HT-29 (cell line): ENCODE data around the gene RYR3. TPM values are rescaled to one million over a fixed set of nuclear protein-coding genes. Genes with fewer than 3 reads are reported as not detected.

Experiments
- DNase-seq: peaks from one replicate; pipeline ENCODE4 v3.0.0-alpha.2; 2015; ENCODE audit warnings: low spot score
- total RNA-seq: library from RNA; depleted of rRNA; stranded (reverse); fragments of >200 nt; shearing (Covaris generic); gene quantifications from 2 replicates; pipeline ENCODE4 v1.2.3, GENCODE V29; 2014

Gene RYR3
- total RNA-seq, 1 experiment from 2014 or later = not detected

DNA sequence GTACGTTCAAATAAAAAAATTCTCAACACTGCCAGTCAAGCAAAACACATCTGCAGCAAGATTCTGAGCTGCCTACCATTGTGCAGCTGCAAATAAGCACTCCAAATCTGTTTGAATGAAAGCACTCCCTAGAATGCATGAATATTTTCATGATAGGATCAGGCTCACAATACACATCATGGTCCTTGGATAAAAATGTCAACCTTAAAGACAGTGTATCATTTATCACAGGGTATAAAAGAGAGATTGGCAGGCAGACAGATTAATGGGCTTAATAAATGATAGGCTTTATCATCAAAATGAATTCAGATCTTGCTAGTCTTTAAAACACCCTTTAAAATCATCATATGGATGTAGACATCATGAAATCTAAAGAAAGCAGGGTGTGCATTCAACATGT lies 9.2 kb downstream of the RYR3 start:
- no peak for DNase-seq

GRCh38 chr15:33322091-33322490 lies 11.3 kb downstream of the RYR3 start:
- DNase-seq = no peak

- no peak for DNase-seq
These were observed 13.8 kb downstream of the RYR3 start for GRCh38 chr15:33324609-33325008.

GRCh38 chr15:33326908-33327307 lies 16.1 kb downstream of the RYR3 start:
- DNase-seq = no peak

- DNase-seq = no peak
These were observed 17.3 kb downstream of the RYR3 start for GRCh38 chr15:33328106-33328505.

- no peak for DNase-seq
These were observed 18.7 kb downstream of the RYR3 start for GRCh38 chr15:33329457-33329856.

- no peak for DNase-seq
These were observed 20.2 kb downstream of the RYR3 start for GRCh38 chr15:33330931-33331330.

- DNase-seq = no peak
These were observed 31.2 kb downstream of the RYR3 start for GRCh38 chr15:33341953-33342352.

- DNase-seq = no peak
These were observed 32.5 kb downstream of the RYR3 start for GRCh38 chr15:33343275-33343674.

DNA sequence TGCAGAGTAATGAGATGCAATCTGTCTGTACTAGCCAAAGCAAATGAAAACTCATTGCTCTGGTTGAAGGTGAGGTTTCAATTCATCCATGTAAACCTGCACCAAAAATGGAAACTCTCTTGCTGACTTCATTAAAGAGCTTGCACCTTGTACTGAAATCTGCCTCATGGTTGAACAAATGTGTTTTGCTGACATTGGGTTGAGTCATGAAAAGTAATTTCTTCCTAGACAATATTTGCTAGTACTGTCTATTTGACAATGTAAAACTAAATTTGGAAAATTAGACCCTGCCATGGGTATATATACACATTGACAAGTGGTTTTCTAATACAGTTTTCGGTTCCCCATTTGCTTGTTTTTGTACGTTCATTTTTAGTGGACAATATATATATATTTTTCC lies 33.3 kb downstream of the RYR3 start:
- DNase-seq = no peak

DNA sequence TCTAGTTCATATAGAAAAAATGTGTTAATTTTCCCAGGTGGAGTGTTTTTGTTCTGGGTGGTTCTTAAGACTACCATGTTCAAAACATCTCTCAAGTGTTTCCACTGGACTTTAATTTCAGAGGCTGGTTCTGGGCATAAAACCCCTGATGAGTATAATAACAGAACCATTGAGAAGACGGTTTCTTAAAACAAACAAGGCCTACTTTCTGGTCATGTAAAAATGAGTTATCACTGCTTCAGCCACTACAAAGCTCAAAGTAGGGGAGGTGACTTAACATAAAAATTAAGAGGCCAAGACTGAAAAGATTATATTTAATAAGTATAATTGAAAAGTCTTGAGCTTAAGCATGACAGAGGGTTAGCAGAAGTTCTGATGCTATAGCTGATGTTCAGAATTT lies 33.8 kb downstream of the RYR3 start:
- no peak for DNase-seq

- DNase-seq = no peak
These were observed 43.6 kb downstream of the RYR3 start for GRCh38 chr15:33354411-33354810.

GRCh38 chr15:33357845-33358244 lies 47.1 kb downstream of the RYR3 start:
- DNase-seq = no peak

DNA sequence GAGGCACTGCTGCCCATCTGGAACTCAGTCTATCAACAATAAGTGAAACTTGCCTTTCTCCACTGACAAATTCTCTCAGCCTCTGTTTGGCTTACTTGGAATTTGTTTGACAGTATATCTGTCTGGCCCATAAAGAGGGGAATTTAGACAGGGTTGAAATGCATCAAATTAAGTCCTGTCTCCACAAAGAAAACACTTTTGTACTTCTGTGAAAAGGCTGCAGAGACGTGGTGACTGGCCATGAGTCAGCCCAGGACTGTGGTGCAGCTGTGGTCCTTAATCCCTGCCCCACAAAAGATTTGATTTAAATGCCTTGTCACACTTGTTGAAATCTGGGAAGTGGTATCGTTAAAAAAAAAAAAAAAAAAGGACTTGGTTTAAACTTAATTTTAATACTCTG lies 47.5 kb downstream of the RYR3 start:
- no peak for DNase-seq

DNA sequence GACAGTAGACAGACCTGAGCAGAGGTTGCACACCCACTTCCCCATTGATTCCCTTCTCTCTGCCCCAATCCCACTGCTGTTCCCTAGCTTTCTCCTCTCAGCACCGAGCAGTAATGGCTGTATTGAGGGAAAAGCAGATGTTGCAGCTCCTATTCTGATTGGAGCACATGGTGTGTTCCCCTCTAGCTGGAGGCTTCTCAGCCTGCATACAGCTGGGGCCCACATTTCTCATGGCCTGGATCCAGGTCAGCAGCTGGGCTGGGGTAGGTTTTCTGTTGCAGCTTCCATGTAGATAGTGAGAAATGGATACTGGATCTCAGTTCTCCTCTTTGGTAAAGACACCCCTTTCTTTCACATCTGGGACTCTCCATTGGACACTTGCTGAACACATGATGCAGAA lies 50.1 kb downstream of the RYR3 start:
- no peak for DNase-seq

GRCh38 chr15:33369941-33370622 lies 59.3 kb downstream of the RYR3 start:
- DNase-seq = no peak

GRCh38 chr15:33370623-33371020 lies 59.9 kb downstream of the RYR3 start:
- DNase-seq = no peak

GRCh38 chr15:33371159-33371558 lies 60.4 kb downstream of the RYR3 start:
- DNase-seq = no peak

GRCh38 chr15:33374226-33374914 lies 63.6 kb downstream of the RYR3 start:
- DNase-seq = no peak

GRCh38 chr15:33375236-33375635 lies 64.5 kb downstream of the RYR3 start:
- DNase-seq = no peak

DNA sequence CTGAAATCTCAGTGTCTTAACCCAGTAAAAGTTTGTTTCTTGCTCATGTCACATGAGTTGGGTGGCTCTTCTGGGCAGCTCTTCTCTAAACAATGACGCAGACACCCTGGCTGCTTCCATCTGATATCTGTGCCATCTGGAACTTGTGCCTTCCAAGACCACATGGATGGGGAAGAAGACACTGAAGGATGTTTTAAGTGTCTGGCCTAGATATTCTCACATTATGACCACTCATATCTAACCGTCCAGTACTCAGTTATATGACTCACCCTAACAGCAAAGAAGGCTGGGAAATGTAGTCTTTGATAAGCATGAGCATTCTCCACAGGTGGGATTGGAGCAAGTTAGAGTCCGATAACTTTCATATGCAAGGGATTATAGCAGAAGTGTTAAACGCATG lies 66.4 kb downstream of the RYR3 start:
- no peak for DNase-seq

- DNase-seq = no peak
These were observed 68.2 kb downstream of the RYR3 start for GRCh38 chr15:33378866-33379480.

DNA sequence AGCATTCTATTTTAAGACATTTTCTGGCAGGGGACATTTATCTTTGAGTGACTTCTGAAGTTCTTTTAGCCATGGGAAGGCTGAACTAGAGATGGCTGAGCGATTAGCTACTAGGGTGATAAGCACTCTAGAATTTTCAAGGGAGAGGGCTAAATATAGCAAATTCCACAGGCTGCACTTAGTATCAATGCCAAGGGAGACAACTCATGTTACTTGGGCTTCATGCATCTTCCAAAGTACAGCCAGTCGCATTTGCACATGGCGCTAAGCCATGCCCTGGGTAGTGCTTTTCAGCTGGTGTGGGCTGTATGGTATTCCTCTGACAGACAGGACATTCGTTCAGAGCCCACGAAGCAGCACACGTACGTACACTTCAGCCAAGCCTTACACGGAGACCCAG lies 69.6 kb downstream of the RYR3 start:
- no peak for DNase-seq
